Caco-2 (cell line): ENCODE data around the gene DSE. TPM values are rescaled to one million over a fixed set of nuclear protein-coding genes. Genes with fewer than 3 reads are reported as not detected.
"Not testable (repeated sequence)": the region's sequence is repeated elsewhere in the genome, so short reads cannot be mapped to it uniquely, and the experiment has no call there.

Source experiments
- Bru-seq: library from RNA; stranded (reverse); fragments of 400-500 nt; gene quantifications from one replicate; lab custom pipeline; 2021; lab: Mats Ljungman, UMichigan
- BruChase-seq, 2 experiments: library from RNA; stranded (reverse); fragments of 400-500 nt; gene quantifications; one replicate each; lab custom pipeline; 2021; lab: Mats Ljungman, UMichigan
- BruUV-seq: library from RNA; stranded (reverse); fragments of 400-500 nt; replicated peaks from 2 replicates; lab custom pipeline; 2021; lab: Mats Ljungman, UMichigan
- CTCF ChIA-PET: fragments of 300-600 bp; sonication (Branson Sonifier 250); formaldehyde crosslinking; loops from one replicate; lab custom pipeline; 2022; ENCODE audit warnings: antibody characterized with exemption; lab: Charles Lee
- POLR2A ChIA-PET: fragments of 300-600 bp; sonication (Branson Sonifier 250); formaldehyde crosslinking; loops from one replicate; lab custom pipeline; 2022; ENCODE audit warnings: antibody characterized with exemption; lab: Charles Lee
- DNase-seq, 2 experiments: peaks; one replicate each; pipeline versions ENCODE4 v3.0.0 to v3.0.0-alpha.2; 2020 to 2022
- H3K27me3 ChIP-seq: replicated peaks from 2 replicates; pipeline ENCODE4 v1.6.0; 2011; ENCODE audit warnings: low read length; ENCODE audit not compliant: control insufficient read depth, insufficient read depth
- H3K36me3 ChIP-seq: 2 replicates; pipeline ENCODE4 v1.5.1; 2011; ENCODE audit warnings: low read length; ENCODE audit not compliant: control insufficient read depth, insufficient read depth
- H3K4me1 ChIP-seq: fragments of 250-450 bp; sonication (Bioruptor Pico); 2 replicates; pipeline ENCODE4 v1.5.1; 2020; ENCODE audit warnings: mild to moderate bottlenecking
- H3K4me3 ChIP-seq: 2 replicates; pipeline ENCODE4 v1.5.1; 2011; ENCODE audit warnings: low read depth, mild to moderate bottlenecking, control low read depth, low read length
- H3K9me3 ChIP-seq: fragments of 250-450 bp; sonication (Bioruptor Pico); 2 replicates; pipeline ENCODE4 v1.5.1; 2020; ENCODE audit warnings: mild to moderate bottlenecking, moderate library complexity
- H3K27ac Mint-ChIP-seq: one replicate; pipeline ENCODE4 v1.8.0; 2022; ENCODE audit warnings: mixed read lengths; ENCODE audit not compliant: unreplicated experiment
- H3K27me3 Mint-ChIP-seq: one replicate; pipeline ENCODE4 v1.8.0; 2022; ENCODE audit warnings: mixed read lengths; ENCODE audit not compliant: insufficient read depth, unreplicated experiment
- H3K36me3 Mint-ChIP-seq: one replicate; pipeline ENCODE4 v1.8.0; 2022; ENCODE audit warnings: mild to moderate bottlenecking, mixed read lengths; ENCODE audit not compliant: insufficient read depth, unreplicated experiment
- H3K4me1 Mint-ChIP-seq: one replicate; pipeline ENCODE4 v1.8.0; 2022; ENCODE audit warnings: low read depth, mixed read lengths; ENCODE audit not compliant: unreplicated experiment
- H3K4me3 Mint-ChIP-seq: one replicate; pipeline ENCODE4 v1.8.0; 2022; ENCODE audit warnings: mild to moderate bottlenecking, moderate library complexity, mixed read lengths; ENCODE audit not compliant: unreplicated experiment
- H3K9me3 Mint-ChIP-seq: one replicate; pipeline ENCODE4 v1.8.0; 2022; ENCODE audit warnings: mixed read lengths; ENCODE audit not compliant: unreplicated experiment
- CTCF ChIP-seq, 2 experiments: fragments of 200-600 bp in 1 of 2; IDR thresholded peaks; 1 replicate in 1 of 2; 2 replicates in 1 of 2; pipeline versions ENCODE4 v1.5.1 to v1.8.0; 2011 to 2022; ENCODE audit warnings: antibody characterized with exemption in 1 of 2, control low read depth in 1 of 2, inconsistent platforms in 1 of 2, low read depth in 1 of 2, low read length in 1 of 2, mild to moderate bottlenecking in 1 of 2, moderate library complexity in 1 of 2; ENCODE audit not compliant: insufficient read depth in 1 of 2, severe bottlenecking in 1 of 2, unreplicated experiment in 1 of 2
- intact Hi-C: fragments of 100-400 bp; cut with micrococcal nuclease; formaldehyde crosslinking; loops from one replicate; pipeline ENCODE4 v1.10.0; 2022; ENCODE audit not compliant: unreplicated experiment
- long read RNA-seq: library from polyadenylated mRNA; stranded (forward); transcript quantifications from one replicate; pipeline ENCODE4 v2.0.0, GENCODE V29; 2022
- total RNA-seq: library from RNA; stranded (reverse); gene quantifications from 2 replicates; pipeline ENCODE4 v1.2.3, GENCODE V29; 2022

DSE gene
- total RNA-seq (2.8 and 3.4 TPM in 2 replicates), Bru-seq, nascent RNA (percentile 44 among the genes with signal in this experiment), BruChase-seq, experiment 1, labeled RNA remaining after a 2-hour chase (percentile 42 among the genes with signal in this experiment), BruChase-seq, experiment 2, labeled RNA remaining after a 6-hour chase (percentile 36 among the genes with signal in this experiment)
- long read RNA-seq, partial matches to known transcripts: 1 of 129 reads
- long read RNA-seq, other reads (novel, unspliced or antisense): 128 of 129 reads

GRCh38 chr6:116370760-116371119 lies at the start of gene DSE:
Gene DSE (plus strand): TSS chr6:116370947. CDS start chr6:116399251, 28,304 bp downstream.
- intact Hi-C loops: no loop called here
- Histone ChIP-seq H3K9me3 (no peaks in the 10 kb centered on the region), H3K4me3 (peak within 1 kb of the TSS; percentile 50), H3K4me1 (0 out of 2 replicates have a peak, but pooled peaks cover 6% of the 10 kb centered on the region), H3K27me3 (no peaks in the 10 kb centered on the region; the same call in 1 of the 2 replicates), H3K36me3 (no peaks in the 10 kb centered on the region)
- peak in 1 of 2 experiments; percentile 28 for DNase-seq
- TF ChIP-seq CTCF (IDR thresholded peaks at IDR 0.05; ENCODE audit: insufficient read depth in 1 of 2, low read depth in 1 of 2, low read length in 1 of 2, severe bottlenecking in 1 of 2, unreplicated experiment in 1 of 2): no peak
- ChIA-PET CTCF (no interaction called here), POLR2A (no interaction called here)
- no peaks in the 10 kb centered on the region for H3K36me3 Mint-ChIP-seq
- BruUV-seq: no TSS peak
- H3K4me1 Mint-ChIP-seq: no peaks in the 10 kb centered on the region
- peaks cover 11% of the 10 kb centered on the region for H3K27me3 Mint-ChIP-seq
- H3K9me3 Mint-ChIP-seq: no peaks in the 10 kb centered on the region
- H3K4me3 Mint-ChIP-seq: peak within 1 kb of the TSS; percentile 70
- no peak within 1 kb of the TSS for H3K27ac Mint-ChIP-seq

GRCh38 chr6:116321933-116322332 lies 48.8 kb upstream of the DSE start:
- H3K4me1 Mint-ChIP-seq, DNase-seq, H3K9me3 ChIP-seq, BruUV-seq, H3K4me3 Mint-ChIP-seq, H3K36me3 ChIP-seq, H3K36me3 Mint-ChIP-seq, H3K4me3 ChIP-seq, intact Hi-C loops, POLR2A ChIA-PET, H3K4me1 ChIP-seq, H3K9me3 Mint-ChIP-seq, H3K27me3 ChIP-seq, CTCF ChIA-PET, H3K27ac Mint-ChIP-seq, H3K27me3 Mint-ChIP-seq: not testable (repeated sequence)

GRCh38 chr6:116323863-116324262 lies 46.9 kb upstream of the DSE start:
- Mint-ChIP-seq H3K4me1 (no peaks in the 10 kb centered on the region), H3K36me3 (no peaks in the 10 kb centered on the region), H3K9me3 (no peaks in the 10 kb centered on the region), H3K27me3 (no peaks in the 10 kb centered on the region), H3K27ac (no peak overlapping the region), H3K4me3 (no peak overlapping the region)
- ChIA-PET CTCF (no interaction called here), POLR2A (no interaction called here)
- H3K36me3 ChIP-seq: no peaks in the 10 kb centered on the region
- no peaks in the 10 kb centered on the region for H3K27me3 ChIP-seq
- no peak for DNase-seq
- no peak overlapping the region for H3K4me3 ChIP-seq
- H3K4me1 ChIP-seq: no peaks in the 10 kb centered on the region
- intact Hi-C loops: no loop called here
- TF ChIP-seq CTCF (IDR thresholded peaks at IDR 0.05; ENCODE audit: insufficient read depth in 1 of 2, low read depth in 1 of 2, low read length in 1 of 2, severe bottlenecking in 1 of 2, unreplicated experiment in 1 of 2): no peak
- no TSS peak for BruUV-seq
- no peaks in the 10 kb centered on the region for H3K9me3 ChIP-seq

- H3K4me1 ChIP-seq, H3K27me3 Mint-ChIP-seq, intact Hi-C loops, H3K9me3 ChIP-seq, H3K36me3 Mint-ChIP-seq, H3K4me1 Mint-ChIP-seq, H3K4me3 Mint-ChIP-seq, H3K4me3 ChIP-seq, DNase-seq, H3K36me3 ChIP-seq, POLR2A ChIA-PET, H3K27ac Mint-ChIP-seq, H3K9me3 Mint-ChIP-seq, BruUV-seq, CTCF ChIA-PET, H3K27me3 ChIP-seq: not testable (repeated sequence)
Observed at GRCh38 chr6:116325634-116326132, 45.1 kb upstream of the DSE start.
